PC-3 (cell line): ENCODE data around the gene LRRTM4.

ENCODE experiments used
- CTCF ChIP-seq: fragments of 300-600 bp; sonication (generic); conservative IDR thresholded peaks from 2 replicates; pipeline ENCODE4 v1.5.1; 2017; ENCODE audit warnings: antibody characterized with exemption, low read depth, mild to moderate bottlenecking, low read length
- EZH2 ChIP-seq: fragments of 300-600 bp; sonication (generic); IDR thresholded peaks from one replicate; pipeline ENCODE4 v1.6.1; 2017; ENCODE audit warnings: antibody characterized with exemption, mild to moderate bottlenecking, low read length; ENCODE audit not compliant: unreplicated experiment

GRCh38 chr2:77142141-77142540, 380.0 kb downstream of the LRRTM4 start:
- TF ChIP-seq EZH2: no peak
- TF ChIP-seq CTCF: no peak
